NCI-H187 (cell line): Measurements from ENCODE around the gene TXNL4B.
A peak's percentile ranks its signal among the peaks of the same experiment; 100 is the strongest.

ENCODE experiments used
- DNase-seq, 2 experiments: peaks; one replicate each; lab custom pipeline; 2025; lab: John Stamatoyannopoulos, UW

The TXNL4B gene

DNA sequence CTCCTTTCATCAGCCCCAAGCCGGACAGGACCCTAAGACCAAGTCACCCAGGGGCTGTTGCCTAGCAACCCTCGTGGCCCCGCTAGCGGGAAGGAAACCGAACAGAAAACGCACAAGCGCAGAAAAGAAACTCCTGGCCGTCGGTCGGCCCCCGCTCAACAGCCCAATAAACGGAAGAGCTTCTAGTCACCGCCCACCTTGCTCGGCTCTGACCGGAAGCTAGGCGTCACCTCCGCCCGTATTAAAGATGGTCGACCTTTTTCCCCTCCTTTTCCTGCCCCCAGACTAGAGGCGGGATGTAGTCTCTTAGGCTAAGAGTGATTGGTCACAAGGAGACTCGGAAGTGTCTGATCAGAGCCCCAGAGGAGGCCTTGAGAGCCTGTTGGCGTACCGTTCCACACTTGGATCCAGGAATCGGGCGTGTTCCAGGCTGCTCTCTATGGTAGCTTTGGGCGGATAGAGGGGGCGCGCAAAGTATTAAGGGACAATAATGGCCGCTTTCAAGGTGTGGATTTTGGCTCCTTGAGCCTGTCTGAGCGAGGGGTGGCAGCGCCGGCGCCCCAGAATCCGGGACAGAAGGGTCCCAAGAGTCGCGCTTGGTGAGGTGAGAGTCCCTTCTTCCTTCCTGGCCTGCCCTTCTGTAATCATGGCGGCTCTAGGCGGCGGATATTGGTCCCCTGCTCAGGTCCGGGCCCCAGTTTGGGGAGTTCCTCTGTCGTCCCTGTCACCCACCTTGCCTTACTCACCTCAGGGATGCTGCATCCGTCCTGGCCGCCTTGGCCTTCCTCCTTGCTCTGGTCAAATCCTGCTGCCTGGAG, at the start of gene TXNL4B, which contains the start of gene DHX38:
TXNL4B (minus strand) TSS at position 173 of the 818 bp plus-strand sequence. CDS start 2,871 bp downstream, outside the sequence.
DHX38 (plus strand) TSS at position 400 of the 818 bp plus-strand sequence. CDS start 2,311 bp downstream, outside the sequence.
- peak; percentile 64 to 78 for DNase-seq

- no peak for DNase-seq
Measured at GRCh38 chr16:72142476-72142875, 49.1 kb upstream of the TXNL4B start.

DNA sequence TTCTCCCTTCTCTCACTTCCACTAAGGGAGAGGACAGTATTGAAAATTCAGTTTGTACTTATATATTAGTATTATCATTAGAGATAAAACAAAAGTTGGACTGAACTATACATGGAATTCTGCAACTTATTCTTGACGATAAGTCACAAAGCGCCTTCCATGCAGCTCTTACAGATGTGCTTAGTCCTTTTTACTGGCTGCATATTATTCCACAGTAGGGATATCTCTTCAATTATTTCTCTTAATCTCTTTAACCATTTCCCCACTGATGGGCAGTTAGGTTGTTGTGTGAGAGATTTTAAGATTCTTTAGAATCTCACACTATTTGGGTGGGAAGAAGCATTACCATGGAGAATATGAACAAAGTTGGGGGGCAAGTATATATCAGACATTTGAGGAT, 46.5 kb upstream of the TXNL4B start:
- DNase-seq, result no peak

DNA sequence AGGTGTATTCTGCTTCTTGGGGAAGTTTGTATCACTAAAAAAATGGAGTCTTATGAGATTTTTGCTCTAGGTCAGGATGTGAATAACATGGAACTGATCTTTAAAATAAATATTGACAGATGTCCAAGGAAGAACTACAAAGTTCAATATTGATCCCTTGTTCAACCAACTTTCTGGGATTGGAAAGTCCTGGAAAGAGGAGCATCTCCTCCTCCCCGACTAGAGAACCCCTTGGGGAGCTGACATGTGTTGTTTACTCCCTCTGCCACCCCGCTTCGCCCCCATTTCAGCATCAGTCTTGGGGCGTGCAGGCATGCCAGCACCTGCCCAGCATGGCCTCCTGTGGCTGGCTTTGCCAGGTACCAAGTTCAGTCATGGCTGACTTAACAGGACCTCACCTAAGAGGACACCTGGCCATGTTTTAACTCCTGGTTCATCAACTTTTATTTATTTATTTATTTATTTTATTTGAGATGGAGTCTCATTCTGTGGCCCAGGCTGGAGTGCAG, 44.7 kb upstream of the TXNL4B start:
- no peak for DNase-seq

GRCh38 chr16:72137380-72138063, 44.1 kb upstream of the TXNL4B start:
- DNase-seq, result no peak

DNA sequence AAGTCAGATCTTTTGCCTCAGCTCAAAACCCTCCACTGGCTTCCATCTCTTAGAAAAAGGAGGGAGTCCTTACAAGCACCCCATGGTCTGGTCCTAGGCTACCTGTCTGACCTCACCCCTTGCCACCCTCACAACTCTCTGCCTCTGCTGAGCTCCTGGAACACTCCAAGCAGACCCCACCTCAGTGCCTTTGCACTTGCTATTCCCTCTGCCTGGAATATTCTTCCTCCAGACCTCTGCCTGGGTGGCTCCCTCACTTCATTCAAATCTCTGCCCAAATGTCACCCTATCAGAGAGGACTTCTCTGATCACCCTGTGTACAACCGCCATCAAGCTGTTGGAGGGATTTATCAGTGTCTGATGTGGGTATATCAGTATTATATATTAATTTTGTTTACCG, 41.1 kb upstream of the TXNL4B start:
- no peak for DNase-seq

GRCh38 chr16:72132726-72133125, 39.3 kb upstream of the TXNL4B start:
- no peak for DNase-seq

GRCh38 chr16:72131036-72131435, 37.6 kb upstream of the TXNL4B start:
- no peak for DNase-seq

GRCh38 chr16:72129976-72130656, 36.7 kb upstream of the TXNL4B start:
- DNase-seq, result no peak

- DNase-seq, result no peak
Measured at GRCh38 chr16:72128701-72129100, 35.3 kb upstream of the TXNL4B start.

DNA sequence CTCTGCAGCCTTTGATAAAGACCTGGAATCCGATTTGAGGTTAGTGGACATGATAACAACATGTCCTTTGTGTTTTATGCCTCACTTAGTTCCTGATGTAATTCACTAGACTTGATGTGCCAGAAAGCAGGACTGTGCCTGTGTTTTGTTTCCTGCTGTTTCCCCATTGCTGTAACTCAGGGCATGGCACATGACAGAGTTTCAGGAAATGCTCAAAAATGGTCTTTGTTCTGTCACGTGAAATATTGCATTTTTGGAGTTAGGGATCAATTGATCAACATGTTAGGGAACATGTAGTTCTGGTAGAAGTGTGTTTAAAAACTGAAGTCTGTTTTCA, 33.0 kb upstream of the TXNL4B start:
- DNase-seq, result no peak

DNA sequence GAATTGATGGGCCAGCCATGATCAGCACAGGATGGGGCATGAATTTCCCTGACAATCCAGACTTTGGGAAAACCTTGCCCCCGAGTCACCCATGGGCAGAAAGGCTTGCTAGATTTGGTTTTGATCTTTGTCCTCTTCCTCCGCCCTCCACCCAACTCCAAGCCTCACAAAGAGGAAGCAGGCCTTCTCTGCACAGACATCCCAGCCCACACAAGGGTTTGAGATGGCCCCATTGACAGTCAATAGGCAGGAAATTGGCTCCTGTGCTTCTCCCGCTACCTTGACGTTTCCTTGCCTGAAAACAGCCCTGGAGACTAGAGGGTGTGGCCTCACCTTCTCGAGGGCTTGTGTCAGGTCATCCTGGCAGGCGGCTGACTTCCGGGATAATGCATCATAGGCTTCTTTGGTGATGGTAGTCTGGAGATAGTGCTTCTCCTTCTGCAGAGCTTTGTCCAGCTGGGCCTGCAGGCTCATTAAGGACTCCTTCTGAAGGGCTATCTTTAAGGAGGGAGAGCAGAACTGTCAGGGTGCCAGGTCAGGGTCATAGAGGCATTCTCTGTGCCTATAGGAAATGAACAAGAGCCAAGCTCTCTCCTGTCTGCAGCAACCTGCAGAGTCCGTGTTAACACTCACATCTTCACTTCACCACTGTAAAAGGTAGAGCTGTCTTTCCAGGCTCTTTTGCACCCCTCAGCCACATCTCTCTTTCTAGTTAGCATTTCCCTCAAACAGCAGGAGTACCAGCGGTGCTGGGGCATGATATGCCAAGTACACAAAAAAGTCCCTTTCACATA, 32.4 kb upstream of the TXNL4B start:
- no peak for DNase-seq

GRCh38 chr16:72124761-72125634, 31.6 kb upstream of the TXNL4B start:
- DNase-seq, result peak; percentile 5 to 23

- no peak for DNase-seq
Measured at GRCh38 chr16:72124148-72124547, 30.7 kb upstream of the TXNL4B start.

DNA sequence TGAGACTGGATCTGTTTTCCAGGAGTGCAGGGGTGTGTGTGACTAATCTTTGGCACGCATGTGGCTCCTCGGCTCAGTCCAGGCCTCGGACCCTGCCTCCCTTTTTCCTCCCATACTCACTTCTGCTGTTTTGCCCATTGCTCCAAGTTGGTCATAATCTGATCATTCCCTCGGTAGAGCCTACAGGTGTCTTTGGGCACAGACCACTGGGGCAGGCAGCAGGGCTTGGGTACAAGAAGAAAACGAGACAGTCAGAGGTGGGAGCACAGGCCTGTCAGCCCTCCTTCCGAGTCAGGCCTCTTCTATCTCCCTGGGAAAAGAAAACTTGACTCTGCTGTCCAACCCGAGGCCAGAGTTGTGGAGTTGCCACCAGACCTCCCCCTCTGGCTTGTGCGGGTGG, 30.0 kb upstream of the TXNL4B start:
- no peak for DNase-seq

- no peak for DNase-seq
Measured at GRCh38 chr16:72122916-72123315, 29.5 kb upstream of the TXNL4B start.

DNA sequence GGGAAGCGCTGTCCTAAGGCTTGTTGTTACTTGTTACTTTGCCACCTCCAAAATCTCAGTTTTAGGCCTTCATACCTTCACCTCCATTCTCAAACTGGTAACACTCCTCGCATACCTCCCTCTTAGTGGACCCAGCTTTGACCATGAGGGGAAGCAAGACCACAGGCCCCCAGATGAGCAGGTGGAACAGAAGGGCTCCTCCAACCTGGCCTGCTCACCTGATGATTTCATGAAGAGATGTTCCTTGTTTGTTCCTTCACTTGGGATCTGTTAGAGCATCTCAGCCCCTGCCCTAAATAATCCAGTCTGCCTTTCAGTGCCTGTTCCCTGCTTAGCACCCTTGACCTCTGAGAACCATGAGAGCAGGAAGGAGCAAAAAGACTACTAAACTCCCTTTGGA, 28.9 kb upstream of the TXNL4B start:
- DNase-seq, result no peak

GRCh38 chr16:72120026-72120425, 26.6 kb upstream of the TXNL4B start:
- no peak for DNase-seq

DNA sequence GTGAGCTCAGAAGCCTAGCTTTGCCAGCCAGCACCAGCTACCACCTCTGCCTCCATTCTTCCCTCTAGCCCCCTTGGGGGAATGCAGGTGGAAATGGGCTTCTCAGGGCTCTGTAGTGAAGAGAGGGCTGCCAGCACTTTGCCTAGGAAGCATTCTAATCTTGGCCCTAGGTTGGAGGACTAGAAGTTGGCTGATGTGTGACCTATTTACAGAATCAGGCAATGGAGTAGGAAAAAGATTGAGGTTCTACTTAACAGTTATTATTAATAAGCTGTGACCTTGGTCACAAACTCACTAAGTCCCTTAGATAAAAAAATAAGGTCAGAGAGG, 20.2 kb upstream of the TXNL4B start:
- no peak for DNase-seq

GRCh38 chr16:72112906-72113615, 19.6 kb upstream of the TXNL4B start:
- no peak for DNase-seq
